GM21515 (cell line): ENCODE data around the gene SLCO3A1.
"Not testable (repeated sequence)": the region's sequence is repeated elsewhere in the genome, so short reads cannot be mapped to it uniquely, and the experiment has no call there.

Source experiments
- ATAC-seq: cut with Tn5 transposase; IDR thresholded peaks from one replicate; pipeline ENCODE4 v1.9.1; 2021; ENCODE audit not compliant: unreplicated experiment

The SLCO3A1 gene

DNA sequence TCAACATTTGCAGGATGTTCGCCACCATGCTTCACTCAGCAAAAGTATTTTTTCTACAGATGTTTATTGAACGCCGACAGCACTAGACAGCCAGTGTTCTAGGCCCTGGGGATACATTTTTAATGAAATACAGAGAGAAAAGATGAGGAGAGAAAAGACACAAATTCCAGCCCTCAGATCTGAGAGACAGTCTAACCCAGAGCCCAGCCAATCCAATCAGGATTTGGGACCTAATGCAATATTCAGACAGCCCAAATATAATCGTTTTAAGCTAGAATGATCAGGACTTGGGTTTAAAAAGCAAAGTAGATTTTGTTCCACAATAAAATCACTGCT, 174.8 kb downstream of the SLCO3A1 start:
- no peak for ATAC-seq

- ATAC-seq = no peak
These were observed 176.3 kb downstream of the SLCO3A1 start for GRCh38 chr15:92029767-92030166.

DNA sequence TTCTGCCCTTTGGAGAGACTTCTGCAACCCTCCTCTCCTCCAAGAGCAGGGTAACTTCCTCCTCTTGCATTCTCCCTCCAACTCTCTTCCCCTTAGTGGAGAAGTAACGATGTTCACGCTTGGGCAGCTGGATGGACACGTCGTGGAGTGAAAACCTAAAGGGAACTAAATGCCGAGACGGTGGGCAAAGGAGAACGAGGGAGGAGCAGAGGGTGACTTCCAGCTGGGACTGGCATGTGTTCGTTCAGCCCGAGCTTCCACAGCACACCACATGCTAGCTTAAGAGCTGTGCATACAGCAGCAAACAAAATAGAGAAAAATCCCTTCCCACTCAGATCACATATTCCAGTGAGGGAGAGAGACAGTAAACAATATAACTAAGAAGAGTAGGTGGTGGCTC, 179.8 kb downstream of the SLCO3A1 start:
- ATAC-seq = no peak

GRCh38 chr15:92033723-92034122, 180.2 kb downstream of the SLCO3A1 start:
- ATAC-seq = no peak

DNA sequence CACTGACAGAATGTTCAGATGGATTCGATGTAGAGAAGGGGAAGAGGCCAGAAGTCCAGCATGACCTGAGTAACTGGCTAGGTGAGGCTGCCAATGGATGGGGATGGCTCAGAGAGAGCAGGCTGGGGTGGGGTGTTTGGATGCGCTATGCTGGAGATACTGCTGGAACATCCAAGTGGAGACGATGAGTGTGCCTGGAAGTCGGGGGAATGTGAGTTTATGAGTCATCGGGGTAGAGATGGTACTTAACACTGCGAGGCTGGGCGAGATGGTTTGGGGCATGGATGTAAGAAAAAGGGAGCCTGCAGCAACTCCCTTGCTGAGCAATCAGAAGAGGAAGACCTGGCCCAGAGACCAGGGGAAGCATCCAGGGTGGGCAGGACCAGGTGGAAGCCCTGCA, 180.7 kb downstream of the SLCO3A1 start:
- ATAC-seq = no peak

GRCh38 chr15:92035551-92035950, 182.0 kb downstream of the SLCO3A1 start:
- ATAC-seq = no peak

DNA sequence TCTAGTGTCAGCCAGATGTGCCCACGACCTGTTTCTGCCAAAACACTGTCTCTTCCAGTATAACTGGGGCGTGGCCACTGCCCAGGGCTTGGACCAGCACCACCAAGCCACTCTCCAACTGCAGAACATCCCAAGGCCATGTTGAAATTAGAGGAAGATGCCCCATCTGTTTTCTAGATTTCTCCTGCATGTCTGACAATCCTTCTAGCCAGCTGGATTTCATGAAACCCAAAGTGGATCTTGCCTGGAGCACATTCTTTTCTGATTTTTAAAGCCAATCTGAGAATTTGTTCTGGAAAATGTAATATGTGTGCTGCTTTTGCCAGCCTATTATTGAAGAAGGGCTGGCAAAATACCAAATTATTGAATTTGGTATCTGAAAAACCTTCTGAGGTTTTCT, 182.5 kb downstream of the SLCO3A1 start:
- ATAC-seq = no peak

- ATAC-seq = no peak
These were observed 184.0 kb downstream of the SLCO3A1 start for GRCh38 chr15:92037491-92037890.

- ATAC-seq = no peak
These were observed 186.8 kb downstream of the SLCO3A1 start for GRCh38 chr15:92040350-92040749.

DNA sequence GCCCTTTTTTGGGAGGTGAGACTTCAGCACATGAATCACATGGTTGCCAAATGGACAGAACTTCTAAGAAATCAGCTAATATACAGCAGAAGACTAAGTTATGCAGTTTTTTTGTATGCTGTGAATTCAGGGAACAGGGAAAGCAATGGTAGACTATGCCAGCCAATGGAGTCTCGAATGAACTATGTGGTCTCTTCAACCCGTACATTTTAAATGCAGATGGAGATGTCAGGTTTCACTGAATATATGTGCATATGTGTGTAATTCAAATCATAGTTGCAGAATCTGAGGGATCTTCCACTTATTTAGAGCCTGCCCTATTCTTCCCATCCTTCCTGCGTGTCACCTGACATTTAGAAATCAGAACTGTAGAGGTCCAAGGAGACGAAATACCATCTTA, 187.9 kb downstream of the SLCO3A1 start:
- ATAC-seq = no peak

- ATAC-seq = no peak
These were observed 189.8 kb downstream of the SLCO3A1 start for GRCh38 chr15:92043283-92043682.

DNA sequence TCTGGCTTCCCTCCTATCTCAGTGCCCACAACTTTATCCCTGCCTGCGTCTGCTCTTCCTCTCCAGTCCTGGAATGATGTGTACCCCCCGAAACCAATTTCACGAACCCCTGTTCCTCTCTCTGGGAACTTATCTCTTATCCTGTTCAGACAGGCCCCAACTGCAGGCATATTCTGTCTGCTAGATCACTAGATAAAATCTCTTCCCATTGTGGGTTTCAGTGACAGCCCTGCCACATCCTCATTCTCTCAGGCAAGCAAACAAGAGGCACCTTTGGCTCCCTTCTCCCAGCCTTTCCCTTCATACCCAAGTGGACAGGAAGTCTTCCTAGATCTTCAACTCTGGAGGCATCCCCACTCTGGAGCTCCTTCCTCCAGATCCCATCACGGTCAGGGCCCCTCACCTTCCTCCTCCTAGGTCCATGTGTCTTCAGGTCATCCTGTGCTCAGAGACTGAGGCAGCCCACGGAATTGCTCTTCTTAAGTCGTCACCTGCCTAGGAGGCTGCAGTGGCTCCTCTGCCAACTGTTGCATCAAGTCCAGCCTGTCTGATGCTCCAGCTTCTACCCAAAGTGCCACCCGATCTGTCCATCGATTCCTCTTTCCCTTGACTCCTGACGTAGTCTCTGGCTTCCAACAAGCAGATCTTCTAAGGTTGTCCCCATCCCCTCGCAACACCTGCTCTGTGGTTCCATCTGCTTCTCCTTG, 190.8 kb downstream of the SLCO3A1 start:
- no peak for ATAC-seq

DNA sequence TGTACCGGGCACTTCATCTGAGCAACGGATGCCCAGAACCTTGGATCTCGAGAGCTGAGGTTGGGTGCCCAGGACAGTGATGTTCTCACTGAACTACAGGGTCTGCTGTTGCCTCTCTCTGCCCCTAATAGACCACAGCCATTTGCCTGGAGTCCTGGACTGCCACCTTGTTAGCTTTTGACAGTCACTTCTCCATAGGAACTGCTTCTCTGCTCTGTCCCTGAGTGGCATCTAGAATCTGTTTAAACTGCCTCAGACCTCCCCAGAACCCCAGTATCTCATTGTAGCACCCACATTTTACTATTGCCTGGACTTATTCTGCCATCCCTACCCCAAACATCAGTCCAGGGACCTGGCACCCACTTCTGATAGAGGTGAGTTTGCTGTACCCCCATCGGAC, 194.4 kb downstream of the SLCO3A1 start:
- no peak for ATAC-seq

DNA sequence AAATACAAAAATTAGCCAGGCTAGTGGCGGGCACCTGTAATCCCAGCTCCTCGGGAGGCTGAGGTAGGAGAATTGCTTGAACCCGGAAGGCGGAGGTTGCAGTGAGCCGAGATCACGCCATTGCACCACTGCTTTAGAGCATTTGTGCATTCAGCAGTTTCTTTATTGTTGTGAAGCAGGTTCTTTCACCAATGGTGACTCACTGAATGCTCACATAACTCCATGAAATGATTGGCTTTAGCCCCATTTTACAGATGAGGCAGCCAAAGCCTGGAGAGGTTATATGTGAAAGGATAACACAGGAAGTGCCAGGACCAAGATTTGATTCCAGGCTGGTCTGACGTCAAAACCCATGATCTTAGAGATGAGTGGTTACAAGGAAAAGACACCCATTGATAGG, 195.2 kb downstream of the SLCO3A1 start:
- ATAC-seq = no peak

GRCh38 chr15:92049290-92049989, 195.9 kb downstream of the SLCO3A1 start:
- no peak for ATAC-seq

DNA sequence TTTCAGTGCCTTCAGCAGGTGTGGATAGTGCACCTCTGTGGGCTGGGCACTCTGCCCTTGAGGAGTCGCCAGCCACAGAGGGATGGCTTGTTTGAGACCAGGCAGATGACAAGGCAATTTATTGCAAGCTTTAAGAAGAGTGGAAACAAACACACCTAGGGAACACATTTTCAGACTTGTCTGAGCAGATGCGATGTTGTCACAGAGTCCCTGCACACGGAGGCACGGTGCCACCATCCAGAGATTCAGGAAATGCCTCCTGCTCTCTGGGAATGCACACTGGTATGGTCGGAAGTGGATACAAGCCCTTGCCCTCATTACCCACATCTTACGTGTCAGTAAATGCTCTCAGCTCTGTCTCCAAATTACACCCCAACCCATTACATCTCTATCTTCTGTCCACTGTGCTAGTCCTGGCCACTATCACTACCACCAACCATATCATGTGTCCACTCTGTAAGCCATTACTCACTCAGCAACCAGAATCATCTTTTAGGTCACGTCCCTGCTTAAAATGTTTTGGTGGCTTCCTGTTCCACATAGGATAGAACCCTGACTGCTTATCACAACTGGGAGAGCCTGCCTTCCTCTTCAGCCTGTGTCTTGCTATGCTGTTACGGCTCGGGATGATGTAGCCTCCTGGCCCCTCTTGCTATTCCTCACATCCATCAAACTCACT, 196.9 kb downstream of the SLCO3A1 start:
- ATAC-seq = no peak

DNA sequence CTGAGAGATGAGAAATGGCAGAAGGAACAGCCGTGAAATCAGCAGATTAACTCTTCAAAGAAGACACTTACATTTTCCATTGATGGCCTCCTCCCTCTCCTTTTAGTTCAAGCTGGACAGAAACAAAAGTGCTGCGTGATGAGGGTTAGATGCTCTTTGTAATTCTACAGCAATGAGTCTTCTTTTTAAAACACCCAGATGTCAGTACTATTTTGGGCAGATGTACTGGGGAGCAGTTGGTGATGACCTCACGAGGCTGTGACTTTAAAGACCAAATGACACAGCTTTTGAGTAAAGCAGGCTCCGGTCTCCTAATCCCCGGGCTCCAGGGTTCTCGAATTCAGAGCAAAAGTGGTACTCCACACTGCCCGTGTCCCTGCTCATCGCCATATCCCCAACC, 198.2 kb downstream of the SLCO3A1 start:
- no peak for ATAC-seq

- no peak for ATAC-seq
These were observed 200.3 kb downstream of the SLCO3A1 start for GRCh38 chr15:92053753-92054316.

DNA sequence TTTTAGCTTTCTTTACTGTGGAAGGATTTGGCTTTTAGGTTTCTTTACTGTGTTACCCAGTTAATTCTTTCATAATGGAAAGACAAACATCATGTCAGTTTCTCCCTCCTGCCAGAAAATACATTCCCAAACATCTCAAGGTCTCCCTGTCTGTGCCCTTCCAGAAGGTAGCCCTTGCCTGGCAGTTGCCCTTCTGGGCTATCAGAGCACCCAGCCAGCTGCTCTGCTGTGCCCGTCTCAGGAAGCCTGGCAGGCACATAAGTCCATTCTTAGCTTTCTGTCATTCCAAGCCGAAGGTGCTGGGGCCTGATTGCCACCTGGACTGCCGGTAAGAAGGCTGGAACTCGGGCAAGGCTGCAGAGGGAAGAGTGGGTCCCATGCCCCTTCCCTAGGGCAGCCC, 203.4 kb downstream of the SLCO3A1 start:
- no peak for ATAC-seq

DNA sequence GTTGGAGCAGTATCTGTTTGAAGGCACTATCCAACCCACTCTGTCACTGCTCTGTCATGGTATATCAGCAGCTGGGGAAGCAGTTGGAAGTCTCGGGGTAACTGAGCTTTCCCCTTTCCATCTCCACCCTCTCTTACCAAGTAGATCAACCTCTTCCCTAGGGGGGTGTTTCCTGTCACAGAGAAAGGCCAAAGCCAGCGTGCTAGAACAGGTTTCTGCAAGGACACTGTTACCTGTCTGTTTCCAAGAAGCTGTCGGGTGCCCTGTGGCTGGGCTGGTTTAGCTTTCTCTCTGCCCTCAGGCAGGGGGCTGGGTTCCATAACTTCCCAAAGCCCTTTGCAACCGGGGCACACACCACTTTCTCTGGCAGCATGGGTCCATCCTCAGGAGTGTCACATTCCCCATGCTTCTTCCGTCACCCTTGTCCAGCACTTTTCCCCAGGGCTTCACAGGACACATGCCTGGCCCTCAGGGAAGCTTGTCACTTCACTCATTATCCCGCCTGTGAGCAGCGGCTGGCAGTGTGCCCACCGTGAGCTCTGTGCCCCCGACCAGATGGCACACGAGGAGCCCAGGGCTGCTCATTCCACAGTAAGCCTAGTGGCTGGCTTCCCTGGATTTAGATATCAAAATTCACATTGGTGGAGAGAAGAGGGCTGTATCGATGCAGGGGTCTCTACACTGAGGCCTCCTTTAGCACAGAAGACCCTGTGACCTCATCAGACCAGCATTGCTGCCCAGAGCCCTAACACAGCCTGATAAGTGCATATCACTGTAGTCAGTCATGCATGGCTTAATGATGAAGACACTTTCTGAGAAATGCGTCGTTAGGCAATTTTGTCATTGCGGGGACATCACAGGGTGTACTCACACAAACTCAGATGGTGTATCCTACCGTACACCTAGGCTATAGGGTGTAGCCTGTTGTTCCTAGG, 205.8 kb downstream of the SLCO3A1 start:
- ATAC-seq = no peak

- ATAC-seq = not testable (repeated sequence)
These were observed 206.4 kb downstream of the SLCO3A1 start for GRCh38 chr15:92059971-92060311.
